SK-N-SH (cell line): ENCODE results near the gene TUBB6. TPM values are rescaled to one million over a fixed set of nuclear protein-coding genes. Genes with fewer than 3 reads are reported as not detected.

Source experiments
- CTCF ChIA-PET: fragments of 300-600, 350-600 bp; formaldehyde crosslinking; extraction: SDS; loops from one replicate; lab custom pipeline; 2021; lab: Yijun Ruan, JAX
- POLR2A ChIA-PET: fragments of 350-600 bp; sonication (Branson Sonifier 250); formaldehyde crosslinking; extraction: SDS; loops from one replicate; lab custom pipeline; 2020; ENCODE audit warnings: antibody characterized with exemption, inconsistent platforms; lab: Yijun Ruan, JAX
- DNase-seq: peaks from one replicate; pipeline ENCODE4 v3.0.0; 2012
- H2AFZ ChIP-seq: fragments of 200-600 bp; sonication (generic); 2 replicates; pipeline ENCODE4 v1.8.1; 2016; ENCODE audit warnings: antibody characterized with exemption, mild to moderate bottlenecking, low read depth
- H3F3A ChIP-seq: fragments of 200-600 bp; sonication (generic); replicated peaks from 2 replicates; pipeline ENCODE3; 2016; ENCODE audit warnings: antibody characterized with exemption, mild to moderate bottlenecking; ENCODE audit not compliant: insufficient read depth
- H3K27ac ChIP-seq, 2 experiments: fragments of 200-500 bp in 1 of 2; fragments of 200-600 bp in 1 of 2; sonication (Bioruptor generic) in 1 of 2; sonication (generic), shearing (Covaris generic) in 1 of 2; 2 replicates each; pipeline versions ENCODE4 v1.5.1 to v1.6.1; 2014 to 2016; ENCODE audit warnings: low read depth in 2 of 2, inconsistent platforms in 1 of 2, low read length in 1 of 2, mild to moderate bottlenecking in 1 of 2, mixed read lengths in 1 of 2
- H3K27me3 ChIP-seq: fragments of 200-600 bp; sonication (generic), shearing (Covaris generic); 2 replicates; pipeline ENCODE4 v1.6.1; 2016; ENCODE audit warnings: mixed run types; ENCODE audit not compliant: insufficient read depth
- H3K36me3 ChIP-seq, 2 experiments: fragments of 200-500 bp in 1 of 2; fragments of 200-600 bp in 1 of 2; sonication (Bioruptor generic) in 1 of 2; sonication (generic) in 1 of 2; replicated peaks in 1 of 2; 2 replicates each; pipeline versions ENCODE3 to v1.5.1; 2014 to 2016; ENCODE audit warnings: low read length in 1 of 2, mild to moderate bottlenecking in 1 of 2; ENCODE audit not compliant: insufficient read depth in 2 of 2, control insufficient read depth in 1 of 2
- H3K4me1 ChIP-seq, 2 experiments: fragments of 200-500 bp in 1 of 2; fragments of 200-600 bp in 1 of 2; sonication (Bioruptor generic) in 1 of 2; sonication (generic), shearing (Covaris generic) in 1 of 2; 2 replicates each; pipeline versions ENCODE4 v1.5.1 to v1.6.1; 2014 to 2016; ENCODE audit warnings: low read depth in 1 of 2, low read length in 1 of 2, mixed run types in 1 of 2; ENCODE audit not compliant: insufficient read depth in 2 of 2, control insufficient read depth in 1 of 2
- H3K4me2 ChIP-seq: fragments of 200-600 bp; sonication (generic), shearing (Covaris generic); 2 replicates; pipeline ENCODE4 v1.6.1; 2017; ENCODE audit warnings: mixed run types
- H3K4me3 ChIP-seq, 2 experiments: fragments of 200-500 bp in 1 of 2; fragments of 200-600 bp in 1 of 2; sonication (Bioruptor generic) in 1 of 2; sonication (generic), shearing (Covaris generic) in 1 of 2; 2 replicates each; pipeline versions ENCODE4 v1.5.1 to v1.8.1; 2014 to 2016; ENCODE audit warnings: low read depth in 2 of 2, inconsistent platforms in 1 of 2, low read length in 1 of 2, mild to moderate bottlenecking in 1 of 2, mixed read lengths in 1 of 2, moderate library complexity in 1 of 2
- H3K79me2 ChIP-seq: fragments of 200-600 bp; sonication (generic); 2 replicates; pipeline ENCODE4 v1.8.1; 2017; ENCODE audit warnings: mild to moderate bottlenecking; ENCODE audit not compliant: insufficient read depth
- H3K9ac ChIP-seq: fragments of 200-600 bp; sonication (generic); 2 replicates; pipeline ENCODE4 v1.6.1; 2017; ENCODE audit warnings: mixed run types
- H3K9me2 ChIP-seq: fragments of 200-600 bp; sonication (generic); 2 replicates; pipeline ENCODE4 v1.6.1; 2017; ENCODE audit warnings: mixed run types
- H3K9me3 ChIP-seq: fragments of 200-600 bp; sonication (generic); 2 replicates; pipeline ENCODE4 v1.6.1; 2017; ENCODE audit warnings: mixed run types, mild to moderate bottlenecking, moderate library complexity
- H4K20me1 ChIP-seq: fragments of 200-600 bp; sonication (generic); 2 replicates; pipeline ENCODE4 v1.6.1; 2017; ENCODE audit warnings: mild to moderate bottlenecking, mixed run types; ENCODE audit not compliant: insufficient read depth
- CHD2 ChIP-seq: fragments of 150-350 bp; IDR thresholded peaks from 2 replicates; pipeline ENCODE4 v1.6.1; 2018; ENCODE audit warnings: low read length; ENCODE audit not compliant: partially characterized antibody
- ELF1 ChIP-seq: IDR thresholded peaks from 2 replicates; pipeline ENCODE4 v1.4.0; 2012
- FOSL2 ChIP-seq: IDR thresholded peaks from 2 replicates; pipeline ENCODE4 v1.4.0; 2012; ENCODE audit warnings: low read depth, mild to moderate bottlenecking, moderate library complexity, borderline replicate concordance
- MAX ChIP-seq: IDR thresholded peaks from 2 replicates; pipeline ENCODE4 v1.4.0; 2012; ENCODE audit warnings: low read depth
- MXI1 ChIP-seq: IDR thresholded peaks from 2 replicates; pipeline ENCODE4 v1.6.1; 2012; ENCODE audit warnings: mild to moderate bottlenecking, low read depth, low read length, improper control_type of control experiment
- RAD21 ChIP-seq: IDR thresholded peaks from 2 replicates; pipeline ENCODE4 v1.6.1; 2012; ENCODE audit warnings: mild to moderate bottlenecking, low read length
- REST ChIP-seq: IDR thresholded peaks from 2 replicates; pipeline ENCODE4 v1.6.1; 2012; ENCODE audit warnings: mild to moderate bottlenecking, low read depth, low read length, moderate library complexity
- RFX5 ChIP-seq: IDR thresholded peaks from 2 replicates; pipeline ENCODE4 v1.6.1; 2012; ENCODE audit warnings: mild to moderate bottlenecking, improper control_type of control experiment, low read length
- SIN3A ChIP-seq: IDR thresholded peaks from 2 replicates; pipeline ENCODE4 v1.6.1; 2012; ENCODE audit warnings: low read depth, mild to moderate bottlenecking, low read length, moderate library complexity, borderline replicate concordance
- SMC3 ChIP-seq: IDR thresholded peaks from 2 replicates; pipeline ENCODE4 v1.6.1; 2012; ENCODE audit warnings: low read depth, low read length, improper control_type of control experiment
- TAF1 ChIP-seq: IDR thresholded peaks from 2 replicates; pipeline ENCODE4 v1.6.1; 2012; ENCODE audit warnings: low read depth, mild to moderate bottlenecking, low read length, moderate library complexity, borderline replicate concordance
- TCF12 ChIP-seq: IDR thresholded peaks from 2 replicates; pipeline ENCODE4 v1.4.0; 2012
- TEAD4 ChIP-seq: IDR thresholded peaks from 2 replicates; pipeline ENCODE4 v1.4.0; 2012; ENCODE audit warnings: mild to moderate bottlenecking, borderline replicate concordance; ENCODE audit not compliant: insufficient read depth
- ZBTB33 ChIP-seq: IDR thresholded peaks from 2 replicates; pipeline ENCODE4 v1.4.0; 2012; ENCODE audit warnings: low read depth, borderline replicate concordance
- WGBS: methylation state at CpG from one replicate; pipeline ENCODE4 v1.1.6; 2017; ENCODE audit warnings: low lambda C conversion rate; 5-methylcytosine and 5-hydroxymethylcytosine counted together
- polyA plus RNA-seq, 3 experiments: library from polyadenylated mRNA; depleted of rRNA; stranded (reverse); fragments of >200 nt; gene quantifications; 2 replicates each; pipeline ENCODE4 v1.2.3, GENCODE V29; 2012
- TF ChIP-seq, protein P1 (sequence below): fragments of 200-600 bp; sonication (generic); IDR thresholded peaks from 2 replicates; pipeline ENCODE4 v1.6.1; 2017; ENCODE audit warnings: antibody characterized with exemption, mild to moderate bottlenecking, moderate library complexity
- TF ChIP-seq, protein P2 (sequence below): fragments of 150-350 bp; IDR thresholded peaks from 2 replicates; pipeline ENCODE4 v1.6.1; 2016; ENCODE audit warnings: mild to moderate bottlenecking, low read depth, low read length

The TUBB6 gene
- polyA plus RNA-seq, 1 of the 3 experiments (the other 2 are of a cell fraction) = 387 TPM

- Histone ChIP-seq H3K9me3 (no peaks in the 10 kb centered on the region), H3K9me2 (no peaks in the 10 kb centered on the region), H3K79me2 (peaks cover 100% of the 10 kb centered on the region), H3K4me3 (no peak overlapping the region), H3K36me3 (peaks cover 48 to 62% of the 10 kb centered on the region in 2 experiments), H3K27ac (peak overlapping the region in 1 of 2 experiments; percentile 40; a peak in 2 of 4 replicates), H4K20me1 (peaks cover 71% of the 10 kb centered on the region), H3F3A (peaks cover 49% of the 10 kb centered on the region), H3K27me3 (no peaks in the 10 kb centered on the region)
- DNase-seq = no peak
- POLR2A ChIA-PET = no interaction called here
- TF ChIP-seq ZBTB33 (no peak), MXI1 (no peak), TEAD4 (no peak)
- TF ChIP-seq, protein P1, sequence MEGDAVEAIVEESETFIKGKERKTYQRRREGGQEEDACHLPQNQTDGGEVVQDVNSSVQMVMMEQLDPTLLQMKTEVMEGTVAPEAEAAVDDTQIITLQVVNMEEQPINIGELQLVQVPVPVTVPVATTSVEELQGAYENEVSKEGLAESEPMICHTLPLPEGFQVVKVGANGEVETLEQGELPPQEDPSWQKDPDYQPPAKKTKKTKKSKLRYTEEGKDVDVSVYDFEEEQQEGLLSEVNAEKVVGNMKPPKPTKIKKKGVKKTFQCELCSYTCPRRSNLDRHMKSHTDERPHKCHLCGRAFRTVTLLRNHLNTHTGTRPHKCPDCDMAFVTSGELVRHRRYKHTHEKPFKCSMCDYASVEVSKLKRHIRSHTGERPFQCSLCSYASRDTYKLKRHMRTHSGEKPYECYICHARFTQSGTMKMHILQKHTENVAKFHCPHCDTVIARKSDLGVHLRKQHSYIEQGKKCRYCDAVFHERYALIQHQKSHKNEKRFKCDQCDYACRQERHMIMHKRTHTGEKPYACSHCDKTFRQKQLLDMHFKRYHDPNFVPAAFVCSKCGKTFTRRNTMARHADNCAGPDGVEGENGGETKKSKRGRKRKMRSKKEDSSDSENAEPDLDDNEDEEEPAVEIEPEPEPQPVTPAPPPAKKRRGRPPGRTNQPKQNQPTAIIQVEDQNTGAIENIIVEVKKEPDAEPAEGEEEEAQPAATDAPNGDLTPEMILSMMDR = no peak
- TF ChIP-seq, all 33 proteins: peak for 0
- Histone ChIP-seq H3K4me2 (no peak overlapping the region), H3K4me1 (peaks cover 2 to 19% of the 10 kb centered on the region in 2 experiments; a peak in 3 of 4 replicates), H3K9ac (no peak overlapping the region), H2AFZ (no peak overlapping the region)
- CTCF ChIA-PET = interaction anchor here (3.0 kb wide), 1 partner anchor 10 kb away, joined by 24 read pairs; no protein-coding TSS in a partner anchor
- WGBS = 74% methylated on average over 6 of the region's 6 CpGs
These were observed 9.8 kb downstream of the TUBB6 start for GRCh38 chr18:12317664-12318333.

- no peaks in the 10 kb centered on the region for H3K9me2 ChIP-seq
- no peak overlapping the region for H3K4me2 ChIP-seq
- no peak for DNase-seq
- no peaks in the 10 kb centered on the region for H3K9me3 ChIP-seq
- peaks cover 48% of the 10 kb centered on the region for H3F3A ChIP-seq
- H3K4me1 ChIP-seq = peaks cover 2 to 15% of the 10 kb centered on the region in 2 experiments; a peak in 3 of 4 replicates
- ChIA-PET POLR2A (no interaction called here), CTCF (interaction anchor here (3.0 kb wide), 1 partner anchor 9 kb away, joined by 24 read pairs; no protein-coding TSS in a partner anchor)
- H4K20me1 ChIP-seq = peaks cover 68% of the 10 kb centered on the region
- H3K4me3 ChIP-seq = no peak overlapping the region
- H3K79me2 ChIP-seq = peaks cover 100% of the 10 kb centered on the region
- no peaks in the 10 kb centered on the region for H3K27me3 ChIP-seq
- peaks cover 50 to 62% of the 10 kb centered on the region in 2 experiments for H3K36me3 ChIP-seq
- no peak overlapping the region for H2AFZ ChIP-seq
- H3K9ac ChIP-seq = no peak overlapping the region
- WGBS = 62% methylated on average over 5 of the region's 5 CpGs
- TF ChIP-seq RFX5 (no peak), FOSL2 (no peak), ELF1 (no peak), MXI1 (no peak), TCF12 (no peak), RAD21 (no peak), TAF1 (no peak), CHD2 (no peak), SMC3 (no peak), REST (no peak), MAX (no peak), SIN3A (no peak)
- TF ChIP-seq, protein P2, sequence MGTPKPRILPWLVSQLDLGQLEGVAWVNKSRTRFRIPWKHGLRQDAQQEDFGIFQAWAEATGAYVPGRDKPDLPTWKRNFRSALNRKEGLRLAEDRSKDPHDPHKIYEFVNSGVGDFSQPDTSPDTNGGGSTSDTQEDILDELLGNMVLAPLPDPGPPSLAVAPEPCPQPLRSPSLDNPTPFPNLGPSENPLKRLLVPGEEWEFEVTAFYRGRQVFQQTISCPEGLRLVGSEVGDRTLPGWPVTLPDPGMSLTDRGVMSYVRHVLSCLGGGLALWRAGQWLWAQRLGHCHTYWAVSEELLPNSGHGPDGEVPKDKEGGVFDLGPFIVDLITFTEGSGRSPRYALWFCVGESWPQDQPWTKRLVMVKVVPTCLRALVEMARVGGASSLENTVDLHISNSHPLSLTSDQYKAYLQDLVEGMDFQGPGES = no peak
- H3K27ac ChIP-seq = peak overlapping the region in 1 of 2 experiments; percentile 40; a peak in 2 of 4 replicates
These were observed 10.3 kb downstream of the TUBB6 start for GRCh38 chr18:12318334-12318697.
